ENCODE measurements around the gene ATP2A1. TPM values are rescaled to one million over a fixed set of nuclear protein-coding genes. Genes with fewer than 3 reads are reported as not detected.

ATP2A1 gene
- total and polyA plus RNA-seq, 2 of the 8 experiments (the other 6 are each of a cell fraction or from before 2014, with no cell fraction given): 1.7 to 2.4 TPM

GRCh38 chr16:28845293-28845692 lies 33.0 kb upstream of the ATP2A1 start:
- peaks cover 0 to 7% (median 3%) of the 10 kb centered on the region in 4 experiments; a peak in 5 of 7 replicates for H3K4me1 ChIP-seq (replicated peaks in 1 of 4; ENCODE audit: control insufficient read depth in 3 of 4, insufficient read depth in 4 of 4, low read length in 3 of 4)
- no peak overlapping the region for H2BK20ac ChIP-seq (ENCODE audit: low read length)
- WGBS, 2 experiments (ENCODE audit: extremely low coverage in 1 of 2, insufficient coverage in 1 of 2, insufficient read length in 1 of 2, insufficient replicate concordance in 2 of 2, low coverage in 1 of 2, low lambda C conversion rate in 2 of 2, missing lambda C conversion rate in 1 of 2): 80% methylated on average over 10 of the region's 10 CpGs; no CpG with 5 or more reads in 1 of the 2 experiments
- H3K27me3 ChIP-seq (replicated peaks in 1 of 4; ENCODE audit: control insufficient read depth in 3 of 4, extremely low read depth in 1 of 4, insufficient read depth in 3 of 4, low read length in 3 of 4): no peaks in the 10 kb centered on the region
- H2BK12ac ChIP-seq (ENCODE audit: low read depth, low read length): no peak overlapping the region
- no peak overlapping the region for H3K56ac ChIP-seq (replicated peaks; ENCODE audit: insufficient read length, low read depth, low read length)
- no peak overlapping the region for H3K4ac ChIP-seq (replicated peaks; ENCODE audit: insufficient read length, low read depth, low read length)
- no peak overlapping the region for H2BK120ac ChIP-seq (replicated peaks; ENCODE audit: low read depth, low read length)
- H4K20me1 ChIP-seq (replicated peaks in 1 of 2; ENCODE audit: control insufficient read depth in 1 of 2, insufficient read depth in 2 of 2, low read length in 2 of 2): peaks cover 2 to 14% of the 10 kb centered on the region in 2 experiments
- H3K79me1 ChIP-seq (ENCODE audit: low read depth, low read length): 0 out of 2 replicates have a peak, but pooled peaks cover 2% of the 10 kb centered on the region
- H3K79me2 ChIP-seq (ENCODE audit: control insufficient read depth in 1 of 2, insufficient read depth in 2 of 2, low read length in 2 of 2): peaks cover 0 to 20% of the 10 kb centered on the region in 2 experiments; a peak in 3 of 4 replicates
- H3K18ac ChIP-seq (ENCODE audit: extremely low read depth, low read length): no peak overlapping the region
- H2BK15ac ChIP-seq (ENCODE audit: low read length): no peak overlapping the region
- CTCF ChIA-PET (ENCODE audit: partially characterized antibody): interaction anchor here (0.8 to 4.8 kb wide), 9 partner anchors 9 to 759 kb away, joined by 3 to 34 read pairs (median 5); partner anchors contain the start of gene SH2B1
- H3K36me3 ChIP-seq (ENCODE audit: control insufficient read depth in 2 of 4, insufficient read depth in 4 of 4, low read length in 3 of 4): peaks cover 17 to 32% (median 28%) of the 10 kb centered on the region in 4 experiments
- H3K14ac ChIP-seq (ENCODE audit: insufficient read length): no peak overlapping the region
- DNase-seq (ENCODE audit: low read depth in 1 of 2, low spot score in 2 of 2) (peak in 1 of 2 experiments; percentile 39), FAIRE-seq (no peak)
- H3K4me2 ChIP-seq (ENCODE audit: insufficient read depth in 1 of 2, low read depth in 2 of 2, low read length in 2 of 2): peak overlapping the region; percentile 71 to 98
- POLR2A ChIA-PET (ENCODE audit: partially characterized antibody): interaction anchor here (0.6 to 23.4 kb wide), 8 partner anchors 9 to 121 kb away, joined by 3 to 756 read pairs (median 5); partner anchors contain the start of genes ATP2A1, ATXN2L and SH2B1
- TF ChIP-seq SP4 (IDR thresholded peaks at IDR 0.05; ENCODE audit: low read length): no peak
- peak overlapping the region; percentile 95; the same call in 1 of the 2 replicates for H2BK5ac ChIP-seq (ENCODE audit: low read depth, low read length)
- H4K91ac ChIP-seq (replicated peaks; ENCODE audit: insufficient read length, low read length): peak overlapping the region; percentile 91
- H4K8ac ChIP-seq (ENCODE audit: extremely low read depth, insufficient read depth, low read length): peak overlapping the region; percentile 99
- H3K4me3 ChIP-seq (ENCODE audit: extremely low read depth in 1 of 4, insufficient read depth in 2 of 4, low read depth in 3 of 4, low read length in 4 of 4): peak overlapping the region; percentile 87 to 99 (median 98)
- no peak overlapping the region for H2AK5ac ChIP-seq (ENCODE audit: low read depth, low read length)
- H3K9ac ChIP-seq (replicated peaks in 1 of 4; ENCODE audit: extremely low read depth in 1 of 4, low read depth in 3 of 4, low read length in 3 of 4): peak overlapping the region in 3 of 4 experiments; percentile 75 to 91 (median 89); a peak in 6 of 7 replicates
- no peak overlapping the region for H3K23ac ChIP-seq (ENCODE audit: insufficient read length)
- H3K23me2 ChIP-seq (ENCODE audit: low read depth, low read length): peaks cover 14% of the 10 kb centered on the region
- no peaks in the 10 kb centered on the region for H3K9me3 ChIP-seq (ENCODE audit: insufficient read depth in 2 of 2, low read depth in 1 of 2, low read length in 1 of 2)
- H4K5ac ChIP-seq (ENCODE audit: insufficient read length, low read depth, low read length): no peak overlapping the region
- H2AFZ ChIP-seq (ENCODE audit: low read length): no peak overlapping the region
- 0 out of 2 replicates have a peak overlapping the region, but pooled peaks have one; percentile 70 for H3K27ac ChIP-seq (ENCODE audit: low read depth, low read length)

Data from H1 (cell line).